Measurements from ENCODE around the gene FOXF2.

Gene FOXF2

GRCh38 chr6:1394514-1395463, 5.4 kb downstream of the FOXF2 start:
- ChIA-PET CTCF (interaction anchor here (2.6 kb wide), 1 partner anchor 802 kb away, joined by 14 read pairs; no protein-coding TSS in a partner anchor), POLR2A (no interaction called here)
- TF ChIP-seq, protein P1, sequence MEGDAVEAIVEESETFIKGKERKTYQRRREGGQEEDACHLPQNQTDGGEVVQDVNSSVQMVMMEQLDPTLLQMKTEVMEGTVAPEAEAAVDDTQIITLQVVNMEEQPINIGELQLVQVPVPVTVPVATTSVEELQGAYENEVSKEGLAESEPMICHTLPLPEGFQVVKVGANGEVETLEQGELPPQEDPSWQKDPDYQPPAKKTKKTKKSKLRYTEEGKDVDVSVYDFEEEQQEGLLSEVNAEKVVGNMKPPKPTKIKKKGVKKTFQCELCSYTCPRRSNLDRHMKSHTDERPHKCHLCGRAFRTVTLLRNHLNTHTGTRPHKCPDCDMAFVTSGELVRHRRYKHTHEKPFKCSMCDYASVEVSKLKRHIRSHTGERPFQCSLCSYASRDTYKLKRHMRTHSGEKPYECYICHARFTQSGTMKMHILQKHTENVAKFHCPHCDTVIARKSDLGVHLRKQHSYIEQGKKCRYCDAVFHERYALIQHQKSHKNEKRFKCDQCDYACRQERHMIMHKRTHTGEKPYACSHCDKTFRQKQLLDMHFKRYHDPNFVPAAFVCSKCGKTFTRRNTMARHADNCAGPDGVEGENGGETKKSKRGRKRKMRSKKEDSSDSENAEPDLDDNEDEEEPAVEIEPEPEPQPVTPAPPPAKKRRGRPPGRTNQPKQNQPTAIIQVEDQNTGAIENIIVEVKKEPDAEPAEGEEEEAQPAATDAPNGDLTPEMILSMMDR (IDR thresholded peaks at IDR 0.05; ENCODE audit: control extremely low read depth, extremely low read depth, low read depth, missing control alignments): no peak
- no peak for DNase-seq (ENCODE audit: extremely low spot score)

DNA sequence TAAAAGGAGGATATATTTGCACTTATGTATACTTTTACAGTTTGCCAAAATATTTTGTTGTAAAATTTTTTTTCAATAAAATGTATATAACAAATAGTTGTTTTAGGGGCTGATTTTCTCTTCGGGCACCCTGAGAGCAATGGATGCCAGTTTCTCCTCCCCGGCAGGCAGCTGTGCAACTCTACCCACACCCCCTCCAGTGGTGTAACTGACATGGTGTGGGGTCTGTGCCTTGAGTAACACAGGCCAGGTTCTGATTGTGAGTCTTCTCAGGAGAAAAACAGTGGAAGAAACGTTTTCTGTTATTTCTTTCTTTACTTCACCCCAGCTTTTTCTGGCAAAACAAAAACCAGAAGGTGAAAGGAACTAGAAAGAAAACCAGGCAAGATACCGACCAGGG, 6.1 kb downstream of the FOXF2 start:
- ChIA-PET POLR2A (no interaction called here), CTCF (interaction anchor here (2.3 to 2.6 kb wide), 2 partner anchors 14 to 803 kb away, joined by 8 to 14 read pairs; no protein-coding TSS in a partner anchor)
- no peak for DNase-seq (ENCODE audit: extremely low spot score)
- TF ChIP-seq, protein P1 (IDR thresholded peaks at IDR 0.05; ENCODE audit: control extremely low read depth, extremely low read depth, low read depth, missing control alignments): no peak

GRCh38 chr6:1395941-1396908, 6.8 kb downstream of the FOXF2 start:
- TF ChIP-seq, protein P1 (IDR thresholded peaks at IDR 0.05; ENCODE audit: control extremely low read depth, extremely low read depth, low read depth, missing control alignments): no peak
- no peak for DNase-seq (ENCODE audit: extremely low spot score)
- ChIA-PET CTCF (interaction anchor here (0.9 to 2.8 kb wide), 17 partner anchors 9 to 806 kb away, joined by 3 to 14 read pairs (median 6); no protein-coding TSS in a partner anchor), POLR2A (interaction anchor here (0.7 kb wide), 1 partner anchor 1004 kb away, joined by 4 read pairs; no protein-coding TSS in a partner anchor)

DNA sequence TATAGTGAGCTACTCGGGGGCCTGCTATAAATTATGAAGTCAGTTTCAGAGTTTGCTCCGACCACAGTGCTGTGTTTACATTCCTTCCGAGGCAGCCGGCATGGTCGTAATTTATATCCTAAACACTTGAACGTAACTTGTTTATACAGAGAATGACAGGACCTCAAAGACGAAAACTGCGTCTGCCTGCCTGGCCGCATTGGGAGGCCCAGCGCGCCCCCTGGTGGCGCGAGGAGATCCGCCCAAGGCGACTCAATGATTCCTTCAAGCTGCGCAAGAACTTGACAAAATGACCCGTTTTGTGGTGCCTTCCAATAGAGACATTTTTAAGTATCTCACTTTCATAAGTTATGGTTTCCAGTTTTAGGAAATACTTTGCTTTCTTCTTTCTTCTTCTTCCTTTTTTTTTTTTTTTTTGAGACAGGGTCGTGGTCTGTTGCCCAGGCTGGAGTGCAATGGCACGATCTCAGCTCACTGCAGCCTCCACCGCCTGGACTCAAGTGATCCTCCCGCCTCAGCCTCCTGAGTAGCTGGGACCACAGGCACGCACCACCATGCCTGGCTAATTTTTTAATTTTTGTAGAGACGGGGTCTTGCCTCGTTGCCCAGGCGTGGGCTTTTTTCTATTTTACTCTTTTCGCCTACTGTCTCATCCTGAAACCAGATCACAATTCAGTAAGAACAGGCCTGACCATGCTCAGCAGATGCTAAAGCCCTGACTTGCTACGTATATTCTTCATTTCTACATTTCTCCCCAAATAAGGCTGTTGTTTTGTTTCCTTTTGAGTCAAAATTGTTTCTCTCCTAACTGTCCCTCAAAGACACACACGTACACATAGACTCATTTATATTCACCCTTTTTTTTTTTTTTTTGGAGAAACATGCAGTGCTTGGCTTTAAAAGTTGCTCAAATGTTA, 7.8 kb downstream of the FOXF2 start:
- CTCF ChIA-PET: interaction anchor here (0.8 to 2.8 kb wide), 20 partner anchors 8 to 807 kb away, joined by 3 to 14 read pairs (median 6); no protein-coding TSS in a partner anchor
- TF ChIP-seq, protein P1 (IDR thresholded peaks at IDR 0.05; ENCODE audit: control extremely low read depth, extremely low read depth, low read depth, missing control alignments): peak; percentile 82
- POLR2A ChIA-PET: interaction anchor here (0.7 kb wide), 1 partner anchor 1005 kb away, joined by 4 read pairs; no protein-coding TSS in a partner anchor
- peak; percentile 85 for DNase-seq (ENCODE audit: extremely low spot score)

- TF ChIP-seq, protein P1 (IDR thresholded peaks at IDR 0.05; ENCODE audit: control extremely low read depth, extremely low read depth, low read depth, missing control alignments): no peak
- CTCF ChIA-PET: no interaction called here
- POLR2A ChIA-PET: no interaction called here
- DNase-seq (ENCODE audit: extremely low spot score): no peak
Measured at GRCh38 chr6:1399085-1399780, 9.9 kb downstream of the FOXF2 start.

Data from GM10248 (cell line).